Effector memory CD4-positive, alpha-beta T cell (primary cell): ENCODE results near the gene UBASH3A.

Experiments
- DNase-seq, 3 donors: peaks; one replicate each; pipeline ENCODE4 v3.0.0-alpha.2; 2020
- H3K27ac ChIP-seq: 2 replicates; pipeline ENCODE4 v1.7.0; 2013; ENCODE audit warnings: mild to moderate bottlenecking, low read length, moderate library complexity; ENCODE audit not compliant: insufficient read depth, poor library complexity, severe bottlenecking
- H3K27me3 ChIP-seq: replicated peaks from 2 replicates; pipeline ENCODE4 v1.7.0; 2013; ENCODE audit warnings: mild to moderate bottlenecking, low read length; ENCODE audit not compliant: insufficient read depth, control insufficient read depth, poor library complexity, severe bottlenecking
- H3K36me3 ChIP-seq: 2 replicates; pipeline ENCODE4 v1.7.0; 2013; ENCODE audit warnings: mild to moderate bottlenecking, low read length, moderate library complexity; ENCODE audit not compliant: control insufficient read depth, insufficient read depth
- H3K4me1 ChIP-seq: 2 replicates; pipeline ENCODE4 v1.7.0; 2013; ENCODE audit warnings: low read length, mild to moderate bottlenecking; ENCODE audit not compliant: control insufficient read depth, insufficient read depth, poor library complexity, severe bottlenecking
- H3K4me3 ChIP-seq: 2 replicates; pipeline ENCODE4 v1.7.0; 2013; ENCODE audit warnings: low read length, low read depth, mild to moderate bottlenecking; ENCODE audit not compliant: insufficient read depth, poor library complexity, severe bottlenecking
- H3K9me3 ChIP-seq: 2 replicates; pipeline ENCODE4 v1.7.0; 2013; ENCODE audit warnings: mild to moderate bottlenecking, low read length, moderate library complexity; ENCODE audit not compliant: control insufficient read depth

Gene UBASH3A

DNA sequence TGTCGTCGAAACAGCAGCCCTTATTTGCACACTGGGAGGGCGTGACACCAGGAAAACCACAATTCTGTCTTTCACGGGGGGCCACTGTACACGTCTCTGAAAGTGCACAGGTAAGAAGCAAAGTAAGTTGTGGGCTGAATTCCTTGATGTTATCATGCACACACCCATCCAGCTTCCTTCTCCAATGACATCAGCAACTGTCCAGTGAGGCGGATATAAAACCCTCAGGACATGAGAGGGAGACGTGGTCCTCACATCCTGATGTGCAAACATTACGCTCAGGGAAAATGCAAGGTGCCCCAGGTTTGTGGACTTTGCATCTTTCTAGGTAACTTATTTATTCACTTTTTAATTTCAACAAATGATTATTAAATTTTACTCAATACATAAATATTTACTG lies 40.4 kb upstream of the UBASH3A start:
- Histone ChIP-seq H3K27me3 (no peaks in the 10 kb centered on the region), H3K36me3 (no peaks in the 10 kb centered on the region), H3K9me3 (peaks cover 3% of the 10 kb centered on the region), H3K4me1 (no peaks in the 10 kb centered on the region), H3K4me3 (no peak overlapping the region), H3K27ac (no peak overlapping the region)
- no peak for DNase-seq

- no peaks in the 10 kb centered on the region for H3K4me1 ChIP-seq
- no peak overlapping the region for H3K27ac ChIP-seq
- H3K9me3 ChIP-seq, result peaks cover 3% of the 10 kb centered on the region
- H3K4me3 ChIP-seq, result no peak overlapping the region
- H3K36me3 ChIP-seq, result no peaks in the 10 kb centered on the region
- DNase-seq, result no peak
- H3K27me3 ChIP-seq, result no peaks in the 10 kb centered on the region
Measured at GRCh38 chr21:42364304-42364865, 39.3 kb upstream of the UBASH3A start.

- no peak overlapping the region for H3K4me3 ChIP-seq
- H3K9me3 ChIP-seq, result no peaks in the 10 kb centered on the region
- H3K36me3 ChIP-seq, result no peaks in the 10 kb centered on the region
- no peak overlapping the region for H3K27ac ChIP-seq
- H3K4me1 ChIP-seq, result no peaks in the 10 kb centered on the region
- no peak for DNase-seq
- H3K27me3 ChIP-seq, result no peaks in the 10 kb centered on the region
Measured at GRCh38 chr21:42365770-42366169, 37.9 kb upstream of the UBASH3A start.

DNA sequence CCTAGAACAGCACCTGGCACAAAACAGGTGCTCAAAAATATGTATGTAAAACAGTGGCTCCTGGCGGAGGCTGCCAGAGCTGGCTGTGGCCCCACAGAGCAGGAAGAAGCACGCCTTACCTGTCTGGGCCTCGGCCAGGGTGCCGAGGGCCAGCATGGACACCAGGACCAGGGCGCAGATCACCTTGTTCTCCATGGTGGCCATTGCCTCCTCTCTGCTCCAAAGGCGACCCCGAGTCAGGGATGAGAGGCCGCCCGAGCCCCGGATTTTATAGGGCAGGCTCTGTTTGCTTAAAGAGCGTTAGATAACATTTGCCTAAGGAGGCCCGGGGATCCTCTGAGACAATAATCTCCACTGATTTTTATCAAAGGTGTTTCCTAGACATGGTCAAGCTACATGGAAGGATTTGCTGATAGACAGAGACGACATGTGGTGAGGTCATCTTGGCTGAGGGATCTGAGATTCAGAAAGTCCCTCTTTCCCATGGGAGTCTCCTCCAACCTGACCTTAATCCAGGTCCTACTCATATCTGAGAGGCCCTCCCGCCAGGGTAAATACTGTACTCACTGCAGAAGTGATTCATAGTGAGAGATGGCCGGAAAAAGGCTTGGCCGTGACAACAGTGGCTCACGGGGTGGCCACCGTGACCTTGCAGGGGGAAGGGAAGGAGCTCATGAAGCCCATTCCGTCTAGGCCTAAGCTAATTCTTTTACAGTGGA lies 37.3 kb upstream of the UBASH3A start, which contains the start of gene TFF1:
Gene TFF1 (minus strand): TSS at position 244 of the 719 bp plus-strand sequence. CDS start 40 bp downstream, at position 204.
- Histone ChIP-seq H3K27ac (no peak within 1 kb of the TSS), H3K9me3 (no peaks in the 10 kb centered on the region), H3K4me3 (no peak within 1 kb of the TSS), H3K4me1 (no peaks in the 10 kb centered on the region), H3K36me3 (no peaks in the 10 kb centered on the region), H3K27me3 (no peaks in the 10 kb centered on the region)
- DNase-seq, result no peak

GRCh38 chr21:42367367-42368165 lies 36.1 kb upstream of the UBASH3A start:
- no peak overlapping the region for H3K27ac ChIP-seq
- no peaks in the 10 kb centered on the region for H3K27me3 ChIP-seq
- no peak for DNase-seq
- H3K4me3 ChIP-seq, result no peak overlapping the region
- no peaks in the 10 kb centered on the region for H3K36me3 ChIP-seq
- no peaks in the 10 kb centered on the region for H3K9me3 ChIP-seq
- no peaks in the 10 kb centered on the region for H3K4me1 ChIP-seq

GRCh38 chr21:42369821-42370220 lies 33.9 kb upstream of the UBASH3A start:
- no peak overlapping the region for H3K4me3 ChIP-seq
- no peaks in the 10 kb centered on the region for H3K27me3 ChIP-seq
- H3K36me3 ChIP-seq, result no peaks in the 10 kb centered on the region
- H3K27ac ChIP-seq, result no peak overlapping the region
- no peaks in the 10 kb centered on the region for H3K4me1 ChIP-seq
- no peaks in the 10 kb centered on the region for H3K9me3 ChIP-seq
- no peak for DNase-seq

DNA sequence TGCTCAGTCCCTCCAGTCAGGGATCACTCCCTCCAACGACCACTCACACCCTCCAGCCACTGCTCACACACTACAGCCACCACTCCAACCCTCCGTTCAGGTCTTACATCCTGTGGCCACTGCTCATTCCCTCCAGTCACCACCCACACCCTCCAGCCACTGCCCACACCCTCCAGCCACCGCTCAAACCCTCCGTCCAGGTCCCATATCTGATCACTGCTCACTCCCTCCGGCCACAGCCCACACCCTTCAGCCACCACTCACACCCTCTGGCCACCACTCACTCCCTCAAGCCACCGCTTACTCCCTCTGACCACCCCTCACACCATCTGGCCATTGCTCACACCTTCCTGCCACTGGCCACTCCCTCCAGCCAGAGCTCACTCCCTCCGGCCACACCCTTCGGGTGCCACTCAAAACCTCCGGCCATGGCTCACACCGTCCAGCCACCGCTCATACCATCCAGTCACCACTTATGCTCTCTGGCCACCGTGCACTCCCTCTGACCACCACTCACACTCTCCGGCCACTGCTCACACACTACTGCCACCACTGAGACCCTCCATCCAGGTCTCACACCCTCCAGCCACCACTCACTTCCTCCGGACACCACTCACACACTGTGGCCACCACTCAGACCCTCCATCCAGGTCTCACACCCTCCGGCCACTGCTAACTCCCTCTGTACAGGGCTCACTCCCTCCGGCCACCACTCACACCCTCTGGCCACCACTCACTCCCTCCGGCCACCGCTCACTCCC lies 32.6 kb upstream of the UBASH3A start:
- no peak overlapping the region for H3K4me3 ChIP-seq
- H3K27ac ChIP-seq, result no peak overlapping the region
- H3K27me3 ChIP-seq, result no peaks in the 10 kb centered on the region
- H3K4me1 ChIP-seq, result no peaks in the 10 kb centered on the region
- no peaks in the 10 kb centered on the region for H3K36me3 ChIP-seq
- DNase-seq, result no peak
- no peaks in the 10 kb centered on the region for H3K9me3 ChIP-seq

GRCh38 chr21:42373196-42373907 lies 30.4 kb upstream of the UBASH3A start:
- DNase-seq, result no peak
- no peaks in the 10 kb centered on the region for H3K4me1 ChIP-seq
- H3K9me3 ChIP-seq, result no peaks in the 10 kb centered on the region
- no peak overlapping the region for H3K27ac ChIP-seq
- no peaks in the 10 kb centered on the region for H3K27me3 ChIP-seq
- no peak overlapping the region for H3K4me3 ChIP-seq
- H3K36me3 ChIP-seq, result no peaks in the 10 kb centered on the region

GRCh38 chr21:42373908-42374455 lies 29.7 kb upstream of the UBASH3A start:
- no peak overlapping the region for H3K27ac ChIP-seq
- no peak for DNase-seq
- no peaks in the 10 kb centered on the region for H3K9me3 ChIP-seq
- no peaks in the 10 kb centered on the region for H3K4me1 ChIP-seq
- H3K36me3 ChIP-seq, result no peaks in the 10 kb centered on the region
- H3K4me3 ChIP-seq, result no peak overlapping the region
- no peaks in the 10 kb centered on the region for H3K27me3 ChIP-seq
